ENCODE data around the gene STPG2.
"Not testable (repeated sequence)": the region's sequence is repeated elsewhere in the genome, so short reads cannot be mapped to it uniquely, and the experiment has no call there.

Gene STPG2

GRCh38 chr4:97582890-97583289 is 560.4 kb downstream of the STPG2 start:
- Histone ChIP-seq H3K27ac (ENCODE audit: low read length) (no peak overlapping the region), H3K4me1 (ENCODE audit: control insufficient read depth, insufficient read depth, low read length) (no peaks in the 10 kb centered on the region), H3K27me3 (ENCODE audit: control insufficient read depth in 1 of 2, insufficient read depth in 2 of 2, low read length in 2 of 2) (no peaks in the 10 kb centered on the region), H3K9me3 (ENCODE audit: control insufficient read depth in 2 of 2, low read length in 2 of 2) (no peaks in the 10 kb centered on the region), H3K4me3 (ENCODE audit: low read length in 2 of 2) (no peak overlapping the region), H3K9ac (ENCODE audit: low read length in 2 of 2) (no peak overlapping the region), H3K36me3 (ENCODE audit: control insufficient read depth in 2 of 2, insufficient read depth in 2 of 2, low read length in 2 of 2) (no peaks in the 10 kb centered on the region)

GRCh38 chr4:97577004-97577403 is 566.3 kb downstream of the STPG2 start:
- H3K9ac ChIP-seq (ENCODE audit: low read length in 2 of 2) = no peak overlapping the region

GRCh38 chr4:97560009-97560408 is 583.3 kb downstream of the STPG2 start:
- Histone ChIP-seq H3K4me1 (ENCODE audit: control insufficient read depth, insufficient read depth, low read length) (no peaks in the 10 kb centered on the region), H3K9me3 (ENCODE audit: control insufficient read depth in 2 of 2, low read length in 2 of 2) (peaks cover 0 to 2% of the 10 kb centered on the region in 2 donors), H3K27ac (ENCODE audit: low read length) (no peak overlapping the region), H3K27me3 (ENCODE audit: control insufficient read depth in 1 of 2, insufficient read depth in 2 of 2, low read length in 2 of 2) (no peaks in the 10 kb centered on the region), H3K36me3 (ENCODE audit: control insufficient read depth in 2 of 2, insufficient read depth in 2 of 2, low read length in 2 of 2) (no peaks in the 10 kb centered on the region), H3K4me3 (ENCODE audit: low read length in 2 of 2) (no peak overlapping the region), H3K9ac (ENCODE audit: low read length in 2 of 2) (no peak overlapping the region)

More at GRCh38 chr4:97577004-97577403, 566.3 kb downstream of the STPG2 start:
- Histone ChIP-seq H3K9me3 (ENCODE audit: control insufficient read depth in 2 of 2, low read length in 2 of 2) (no peaks in the 10 kb centered on the region), H3K4me1 (ENCODE audit: control insufficient read depth, insufficient read depth, low read length) (no peaks in the 10 kb centered on the region), H3K36me3 (ENCODE audit: control insufficient read depth in 2 of 2, insufficient read depth in 2 of 2, low read length in 2 of 2) (no peaks in the 10 kb centered on the region), H3K27ac (ENCODE audit: low read length) (no peak overlapping the region), H3K27me3 (ENCODE audit: control insufficient read depth in 1 of 2, insufficient read depth in 2 of 2, low read length in 2 of 2) (no peaks in the 10 kb centered on the region), H3K4me3 (ENCODE audit: low read length in 2 of 2) (no peak overlapping the region)

GRCh38 chr4:97558204-97558778 is 585.0 kb downstream of the STPG2 start:
- Histone ChIP-seq H3K4me3 (ENCODE audit: low read length in 2 of 2) (no peak overlapping the region), H3K36me3 (ENCODE audit: control insufficient read depth in 2 of 2, insufficient read depth in 2 of 2, low read length in 2 of 2) (no peaks in the 10 kb centered on the region), H3K9me3 (ENCODE audit: control insufficient read depth in 2 of 2, low read length in 2 of 2) (peaks cover 0 to 2% of the 10 kb centered on the region in 2 donors), H3K9ac (ENCODE audit: low read length in 2 of 2) (no peak overlapping the region), H3K4me1 (ENCODE audit: control insufficient read depth, insufficient read depth, low read length) (no peaks in the 10 kb centered on the region), H3K27ac (ENCODE audit: low read length) (no peak overlapping the region), H3K27me3 (ENCODE audit: control insufficient read depth in 1 of 2, insufficient read depth in 2 of 2, low read length in 2 of 2) (no peaks in the 10 kb centered on the region)

GRCh38 chr4:97550637-97551036 is 592.6 kb downstream of the STPG2 start:
- H3K9me3 ChIP-seq (ENCODE audit: control insufficient read depth in 2 of 2, low read length in 2 of 2) = not testable (repeated sequence)

GRCh38 chr4:97548943-97549583 is 594.2 kb downstream of the STPG2 start:
- H3K36me3 ChIP-seq (ENCODE audit: control insufficient read depth in 2 of 2, insufficient read depth in 2 of 2, low read length in 2 of 2) = no peaks in the 10 kb centered on the region
- no peak overlapping the region for H3K9ac ChIP-seq (ENCODE audit: low read length in 2 of 2)
- no peaks in the 10 kb centered on the region for H3K9me3 ChIP-seq (ENCODE audit: control insufficient read depth in 2 of 2, low read length in 2 of 2)
- no peak overlapping the region for H3K4me3 ChIP-seq (ENCODE audit: low read length in 2 of 2)
- no peak overlapping the region for H3K27ac ChIP-seq (ENCODE audit: low read length)
- no peaks in the 10 kb centered on the region for H3K27me3 ChIP-seq (ENCODE audit: control insufficient read depth in 1 of 2, insufficient read depth in 2 of 2, low read length in 2 of 2)
- no peaks in the 10 kb centered on the region for H3K4me1 ChIP-seq (ENCODE audit: control insufficient read depth, insufficient read depth, low read length)

More at GRCh38 chr4:97550637-97551036, 592.6 kb downstream of the STPG2 start:
- not testable (repeated sequence) for H3K4me3 ChIP-seq (ENCODE audit: low read length in 2 of 2); H3K27ac ChIP-seq (ENCODE audit: low read length); H3K27me3 ChIP-seq (ENCODE audit: control insufficient read depth in 1 of 2, insufficient read depth in 2 of 2, low read length in 2 of 2); H3K36me3 ChIP-seq (ENCODE audit: control insufficient read depth in 2 of 2, insufficient read depth in 2 of 2, low read length in 2 of 2); H3K4me1 ChIP-seq (ENCODE audit: control insufficient read depth, insufficient read depth, low read length); H3K9ac ChIP-seq (ENCODE audit: low read length in 2 of 2)

- no peak overlapping the region for H3K9ac ChIP-seq (ENCODE audit: low read length in 2 of 2)
- H3K9me3 ChIP-seq (ENCODE audit: control insufficient read depth in 2 of 2, low read length in 2 of 2) = no peaks in the 10 kb centered on the region
- no peaks in the 10 kb centered on the region for H3K27me3 ChIP-seq (ENCODE audit: control insufficient read depth in 1 of 2, insufficient read depth in 2 of 2, low read length in 2 of 2)
These were observed 595.1 kb downstream of the STPG2 start for GRCh38 chr4:97548186-97548585.

GRCh38 chr4:97531351-97531750 is 611.9 kb downstream of the STPG2 start:
- H3K9ac ChIP-seq (ENCODE audit: low read length in 2 of 2) = no peak overlapping the region
- H3K27ac ChIP-seq (ENCODE audit: low read length) = no peak overlapping the region
- no peaks in the 10 kb centered on the region for H3K4me1 ChIP-seq (ENCODE audit: control insufficient read depth, insufficient read depth, low read length)
- H3K9me3 ChIP-seq (ENCODE audit: control insufficient read depth in 2 of 2, low read length in 2 of 2) = no peaks in the 10 kb centered on the region
- H3K27me3 ChIP-seq (ENCODE audit: control insufficient read depth in 1 of 2, insufficient read depth in 2 of 2, low read length in 2 of 2) = no peaks in the 10 kb centered on the region
- H3K36me3 ChIP-seq (ENCODE audit: control insufficient read depth in 2 of 2, insufficient read depth in 2 of 2, low read length in 2 of 2) = no peaks in the 10 kb centered on the region
- no peak overlapping the region for H3K4me3 ChIP-seq (ENCODE audit: low read length in 2 of 2)

More at GRCh38 chr4:97548186-97548585, 595.1 kb downstream of the STPG2 start:
- Histone ChIP-seq H3K36me3 (ENCODE audit: control insufficient read depth in 2 of 2, insufficient read depth in 2 of 2, low read length in 2 of 2) (no peaks in the 10 kb centered on the region), H3K4me1 (ENCODE audit: control insufficient read depth, insufficient read depth, low read length) (no peaks in the 10 kb centered on the region), H3K27ac (ENCODE audit: low read length) (no peak overlapping the region), H3K4me3 (ENCODE audit: low read length in 2 of 2) (no peak overlapping the region)

- H3K4me1 ChIP-seq (ENCODE audit: control insufficient read depth, insufficient read depth, low read length) = no peaks in the 10 kb centered on the region
- no peak overlapping the region for H3K27ac ChIP-seq (ENCODE audit: low read length)
- no peaks in the 10 kb centered on the region for H3K27me3 ChIP-seq (ENCODE audit: control insufficient read depth in 1 of 2, insufficient read depth in 2 of 2, low read length in 2 of 2)
- H3K9me3 ChIP-seq (ENCODE audit: control insufficient read depth in 2 of 2, low read length in 2 of 2) = no peaks in the 10 kb centered on the region
- no peak overlapping the region for H3K9ac ChIP-seq (ENCODE audit: low read length in 2 of 2)
- H3K36me3 ChIP-seq (ENCODE audit: control insufficient read depth in 2 of 2, insufficient read depth in 2 of 2, low read length in 2 of 2) = no peaks in the 10 kb centered on the region
- no peak overlapping the region for H3K4me3 ChIP-seq (ENCODE audit: low read length in 2 of 2)
These were observed 612.6 kb downstream of the STPG2 start for GRCh38 chr4:97530676-97531075.

- no peaks in the 10 kb centered on the region for H3K4me1 ChIP-seq (ENCODE audit: control insufficient read depth, insufficient read depth, low read length)
- H3K9ac ChIP-seq (ENCODE audit: low read length in 2 of 2) = no peak overlapping the region
- no peaks in the 10 kb centered on the region for H3K27me3 ChIP-seq (ENCODE audit: control insufficient read depth in 1 of 2, insufficient read depth in 2 of 2, low read length in 2 of 2)
- no peak overlapping the region for H3K4me3 ChIP-seq (ENCODE audit: low read length in 2 of 2)
- H3K27ac ChIP-seq (ENCODE audit: low read length) = no peak overlapping the region
- no peaks in the 10 kb centered on the region for H3K9me3 ChIP-seq (ENCODE audit: control insufficient read depth in 2 of 2, low read length in 2 of 2)
- H3K36me3 ChIP-seq (ENCODE audit: control insufficient read depth in 2 of 2, insufficient read depth in 2 of 2, low read length in 2 of 2) = no peaks in the 10 kb centered on the region
These were observed 618.0 kb downstream of the STPG2 start for GRCh38 chr4:97525236-97525635.

GRCh38 chr4:97517939-97518338 is 625.3 kb downstream of the STPG2 start:
- H3K27ac ChIP-seq (ENCODE audit: low read length) = no peak overlapping the region
- H3K9ac ChIP-seq (ENCODE audit: low read length in 2 of 2) = no peak overlapping the region
- H3K9me3 ChIP-seq (ENCODE audit: control insufficient read depth in 2 of 2, low read length in 2 of 2) = no peaks in the 10 kb centered on the region
- H3K36me3 ChIP-seq (ENCODE audit: control insufficient read depth in 2 of 2, insufficient read depth in 2 of 2, low read length in 2 of 2) = no peaks in the 10 kb centered on the region
- H3K4me3 ChIP-seq (ENCODE audit: low read length in 2 of 2) = no peak overlapping the region
- no peaks in the 10 kb centered on the region for H3K27me3 ChIP-seq (ENCODE audit: control insufficient read depth in 1 of 2, insufficient read depth in 2 of 2, low read length in 2 of 2)
- no peaks in the 10 kb centered on the region for H3K4me1 ChIP-seq (ENCODE audit: control insufficient read depth, insufficient read depth, low read length)
